A673 (cell line): ENCODE data around the gene GALNT7. TPM values are rescaled to one million over a fixed set of nuclear protein-coding genes. Genes with fewer than 3 reads are reported as not detected.
"Not testable (repeated sequence)": the region's sequence is repeated elsewhere in the genome, so short reads cannot be mapped to it uniquely, and the experiment has no call there.

Experiments used
- BruUV-seq: library from RNA; stranded (reverse); fragments of 400-500 nt; replicated peaks from 2 replicates; lab custom pipeline; 2021; lab: Mats Ljungman, UMichigan
- CTCF ChIA-PET: fragments of 300-600 bp; sonication (Branson Sonifier 250); formaldehyde crosslinking; loops from one replicate; lab custom pipeline; 2022; ENCODE audit warnings: antibody characterized with exemption; lab: Charles Lee
- POLR2A ChIA-PET: fragments of 300-600 bp; sonication (Branson Sonifier 250); formaldehyde crosslinking; loops from one replicate; lab custom pipeline; 2022; ENCODE audit warnings: antibody characterized with exemption; ENCODE audit not compliant: low non-redundant PET; lab: Charles Lee
- DNase-seq: peaks from one replicate; pipeline ENCODE4 v3.0.0-alpha.2; 2015; ENCODE audit warnings: low spot score
- H3K27ac ChIP-seq: fragments of 200-600 bp; sonication (generic); 2 replicates; pipeline ENCODE4 v1.5.1; 2016; ENCODE audit warnings: mixed run types, low read depth, mild to moderate bottlenecking, mixed read lengths, antibody characterized with exemption, low read length; ENCODE audit not compliant: poor library complexity, severe bottlenecking
- H3K27me3 ChIP-seq: fragments of 200-600 bp; sonication (generic); replicated peaks from 2 replicates; pipeline ENCODE4 v1.6.1; 2017; ENCODE audit warnings: mixed run types, low read depth, mild to moderate bottlenecking, mixed read lengths, antibody characterized with exemption, low read length; ENCODE audit not compliant: insufficient read depth, poor library complexity
- H3K36me3 ChIP-seq: fragments of 200-600 bp; sonication (generic); 2 replicates; pipeline ENCODE4 v1.6.1; 2016; ENCODE audit warnings: mixed run types, mild to moderate bottlenecking, mixed read lengths, antibody characterized with exemption, low read length; ENCODE audit not compliant: insufficient read depth, poor library complexity, severe bottlenecking
- H3K4me1 ChIP-seq: fragments of 200-600 bp; sonication (generic); 2 replicates; pipeline ENCODE4 v1.6.1; 2017; ENCODE audit warnings: mixed run types, mild to moderate bottlenecking, mixed read lengths, antibody characterized with exemption, low read length; ENCODE audit not compliant: insufficient read depth, poor library complexity, severe bottlenecking
- H3K4me3 ChIP-seq: fragments of 200-600 bp; sonication (generic); 2 replicates; pipeline ENCODE4 v1.5.1; 2016; ENCODE audit warnings: low read depth, mixed run types, mild to moderate bottlenecking, mixed read lengths, low read length; ENCODE audit not compliant: poor library complexity, severe bottlenecking
- H3K9me3 ChIP-seq: fragments of 200-600 bp; sonication (generic); 2 replicates; pipeline ENCODE4 v1.6.1; 2016; ENCODE audit warnings: mixed run types, low read depth, mild to moderate bottlenecking, mixed read lengths, antibody characterized with exemption, low read length; ENCODE audit not compliant: poor library complexity, severe bottlenecking
- CTCF ChIP-seq: fragments of 300-800, 200-600 bp; sonication (generic); conservative IDR thresholded peaks from 2 replicates; pipeline ENCODE4 v1.5.1; 2017; ENCODE audit warnings: low read depth, mild to moderate bottlenecking, antibody characterized with exemption, low read length, moderate library complexity, mixed read lengths
- EZH2 ChIP-seq: fragments of 200-600 bp; sonication (generic); IDR thresholded peaks from 2 replicates; pipeline ENCODE4 v1.6.1; 2017; ENCODE audit warnings: borderline replicate concordance, low read depth, mild to moderate bottlenecking, mixed read lengths, antibody characterized with exemption, low read length; ENCODE audit not compliant: poor library complexity, severe bottlenecking
- intact Hi-C: fragments of 100-400 bp; cut with micrococcal nuclease; formaldehyde crosslinking; loops from one replicate; pipeline ENCODE4 v1.10.0; 2022; ENCODE audit not compliant: unreplicated experiment
- total RNA-seq: library from RNA; stranded (reverse); gene quantifications from 2 replicates; pipeline ENCODE4 v1.2.3, GENCODE V29; 2021

GALNT7 gene
- total RNA-seq, 1 experiment from 2014 or later: 89.7 TPM

DNA sequence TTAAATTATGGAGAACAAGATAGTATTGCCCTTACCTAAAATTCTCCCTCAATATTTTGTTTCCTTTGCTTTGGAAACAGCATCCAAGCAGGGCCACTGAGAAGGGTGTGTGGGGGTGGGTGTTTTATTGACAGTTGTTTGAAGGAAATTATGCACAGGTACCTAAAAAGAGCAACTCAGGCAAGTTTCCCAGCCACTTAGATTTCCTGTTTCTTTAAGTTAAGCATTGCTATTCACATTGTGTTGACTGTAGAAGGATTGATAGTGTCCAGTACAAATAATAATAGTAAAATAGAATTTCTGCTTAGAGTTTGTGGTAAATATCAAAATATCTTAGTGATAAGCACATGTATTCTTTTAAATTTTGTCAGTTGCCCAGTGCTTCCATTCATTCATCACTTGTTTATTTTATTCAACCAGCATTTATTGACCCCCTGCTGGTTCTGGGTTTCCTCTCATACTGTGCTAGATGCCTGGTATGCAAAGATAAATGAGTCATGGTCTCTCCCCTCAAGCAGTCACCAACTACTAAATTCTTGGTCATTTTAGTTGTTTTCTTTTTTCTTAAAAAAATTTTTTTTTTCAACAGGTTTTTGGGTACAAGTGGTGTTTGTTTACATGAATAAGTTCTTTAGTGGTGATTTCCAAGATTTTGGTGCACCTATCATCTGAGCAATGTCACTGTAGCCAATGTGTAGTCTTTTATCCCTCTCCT lies 50.0 kb downstream of the GALNT7 start:
- DNase-seq: peak; percentile 96
- CTCF ChIA-PET: no interaction called here
- no peak for TF ChIP-seq EZH2
- TF ChIP-seq CTCF: no peak
- Histone ChIP-seq H3K27ac (peak overlapping the region; percentile 72), H3K27me3 (no peaks in the 10 kb centered on the region), H3K36me3 (no peaks in the 10 kb centered on the region), H3K9me3 (no peaks in the 10 kb centered on the region), H3K4me1 (peaks cover 47% of the 10 kb centered on the region), H3K4me3 (peak overlapping the region; percentile 21)
- intact Hi-C loops: no loop called here
- no TSS peak for BruUV-seq
- POLR2A ChIA-PET: no interaction called here

DNA sequence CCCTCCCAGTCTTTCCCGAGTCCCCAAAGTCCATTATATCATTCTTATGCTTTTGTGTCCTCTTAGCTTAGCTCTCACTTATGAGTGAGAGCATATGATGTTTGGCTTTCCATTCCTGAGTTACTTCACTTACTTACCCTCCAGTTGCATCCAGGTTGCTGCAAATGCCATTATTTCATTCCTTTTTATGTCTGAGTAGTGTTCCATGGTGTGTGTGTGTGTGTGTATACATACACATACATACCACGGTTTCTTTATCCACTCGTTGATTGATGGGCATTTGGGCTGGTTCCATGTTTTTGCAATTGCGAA lies 50.5 kb downstream of the GALNT7 start:
- H3K4me3 ChIP-seq, intact Hi-C loops, POLR2A ChIA-PET, H3K27me3 ChIP-seq, H3K9me3 ChIP-seq, DNase-seq, CTCF ChIA-PET, BruUV-seq, H3K36me3 ChIP-seq: not testable (repeated sequence)
- H3K27ac ChIP-seq: peak overlapping the region; percentile 58
- peaks cover 42% of the 10 kb centered on the region for H3K4me1 ChIP-seq

DNA sequence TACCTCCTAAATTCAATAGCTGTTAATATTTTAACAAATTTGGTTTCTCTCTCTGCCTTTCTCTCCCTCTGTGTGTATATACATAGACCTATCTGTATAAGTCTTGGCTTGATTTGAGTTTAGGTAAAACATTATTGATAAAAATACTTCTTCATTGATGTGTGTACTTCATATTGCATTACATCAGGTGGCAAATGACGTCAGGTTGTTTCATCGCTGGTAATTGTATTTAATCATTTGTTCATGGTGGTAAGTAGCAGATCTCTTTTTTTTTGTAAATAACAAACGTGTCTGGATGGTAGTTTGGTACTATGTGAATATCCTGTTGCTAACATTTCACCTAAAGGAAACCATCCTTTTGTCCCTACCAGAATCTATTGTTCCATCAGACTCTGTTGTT lies 55.1 kb downstream of the GALNT7 start:
- no peak overlapping the region for H3K4me3 ChIP-seq
- no peak for DNase-seq
- intact Hi-C loops: no loop called here

More for the DNA sequence above, 55.1 kb downstream of the GALNT7 start:
- ChIA-PET POLR2A (no interaction called here), CTCF (interaction anchor here (0.6 kb wide), 1 partner anchor 93 kb away, joined by 3 read pairs; no protein-coding TSS in a partner anchor)
- H3K27me3 ChIP-seq: no peaks in the 10 kb centered on the region
- peaks cover 33% of the 10 kb centered on the region for H3K4me1 ChIP-seq
- TF ChIP-seq EZH2 (no peak), CTCF (no peak)
- no peak overlapping the region for H3K27ac ChIP-seq
- H3K36me3 ChIP-seq: no peaks in the 10 kb centered on the region
- BruUV-seq: no TSS peak
- no peaks in the 10 kb centered on the region for H3K9me3 ChIP-seq
